DOHH2 (cell line): ENCODE measurements around the gene ANO4.
"Not testable (repeated sequence)": the region's sequence is repeated elsewhere in the genome, so short reads cannot be mapped to it uniquely, and the experiment has no call there.

Experiments used
- H3F3A ChIP-seq: fragments of 200-600 bp; sonication (generic), shearing (Covaris generic); 2 replicates; pipeline ENCODE4 v1.6.0; 2016; ENCODE audit warnings: antibody characterized with exemption, mild to moderate bottlenecking; ENCODE audit not compliant: control insufficient read depth, insufficient read depth
- H3K27ac ChIP-seq: fragments of 200-600 bp; sonication (generic); 2 replicates; pipeline ENCODE4 v1.5.1; 2014; ENCODE audit warnings: low read depth, mild to moderate bottlenecking, low read length, moderate library complexity
- H3K27me3 ChIP-seq: fragments of 200-600 bp; sonication (generic); 2 replicates; pipeline ENCODE4 v1.6.1; 2014; ENCODE audit warnings: mild to moderate bottlenecking, low read length, mixed read lengths; ENCODE audit not compliant: control insufficient read depth
- H3K36me3 ChIP-seq: fragments of 200-600 bp; sonication (generic); 2 replicates; pipeline ENCODE4 v1.6.1; 2014; ENCODE audit warnings: mild to moderate bottlenecking, low read length, moderate library complexity, mixed read lengths; ENCODE audit not compliant: control insufficient read depth
- H3K4me1 ChIP-seq: fragments of 200-600 bp; sonication (generic); 2 replicates; pipeline ENCODE4 v1.6.1; 2014; ENCODE audit warnings: mild to moderate bottlenecking, low read length, mixed read lengths; ENCODE audit not compliant: control insufficient read depth
- H3K4me2 ChIP-seq: fragments of 200-600 bp; sonication (generic); 2 replicates; pipeline ENCODE4 v1.6.0; 2014; ENCODE audit warnings: mild to moderate bottlenecking, low read length, moderate library complexity
- H3K4me3 ChIP-seq: fragments of 200-600 bp; sonication (generic); 2 replicates; pipeline ENCODE4 v1.5.1; 2014; ENCODE audit warnings: mild to moderate bottlenecking, low read length, mixed read lengths
- H3K79me2 ChIP-seq: fragments of 200-600 bp; sonication (generic); 2 replicates; pipeline ENCODE4 v1.6.1; 2014; ENCODE audit warnings: mild to moderate bottlenecking, low read length, mixed read lengths; ENCODE audit not compliant: control insufficient read depth
- H3K9me2 ChIP-seq: fragments of 200-600 bp; sonication (generic); replicated peaks from 2 replicates; pipeline ENCODE4 v1.6.1; 2014; ENCODE audit warnings: mild to moderate bottlenecking, low read length, mixed read lengths; ENCODE audit not compliant: control insufficient read depth
- H3K9me3 ChIP-seq: fragments of 200-600 bp; sonication (generic); 2 replicates; pipeline ENCODE4 v1.6.1; 2014; ENCODE audit warnings: antibody characterized with exemption, low read length, mixed read lengths; ENCODE audit not compliant: control insufficient read depth, insufficient read depth
- H4K20me1 ChIP-seq: fragments of 200-600 bp; sonication (generic); 2 replicates; pipeline ENCODE4 v1.6.0; 2014; ENCODE audit warnings: low read depth, mild to moderate bottlenecking, antibody characterized with exemption, low read length, moderate library complexity; ENCODE audit not compliant: control insufficient read depth, insufficient read depth
- CTCF ChIP-seq: fragments of 200-600 bp; sonication (generic); IDR thresholded peaks from one replicate; pipeline ENCODE4 v1.5.1; 2014; ENCODE audit warnings: antibody characterized with exemption, mild to moderate bottlenecking, low read depth, low read length; ENCODE audit not compliant: poor library complexity, severe bottlenecking
- EZH2phosphoT487 ChIP-seq: fragments of 200-600 bp; sonication (generic); IDR thresholded peaks from 2 replicates; pipeline ENCODE4 v1.6.1; 2017; ENCODE audit warnings: borderline replicate concordance, mild to moderate bottlenecking, antibody characterized with exemption, low read length, moderate library complexity, mixed read lengths

Gene ANO4

GRCh38 chr12:101051901-101052550 is 257.4 kb downstream of the ANO4 start:
- no peaks in the 10 kb centered on the region for H3K9me3 ChIP-seq
- no peaks in the 10 kb centered on the region for H3K27me3 ChIP-seq
- TF ChIP-seq EZH2phosphoT487: no peak
- no peak for TF ChIP-seq CTCF
- no peaks in the 10 kb centered on the region for H3K9me2 ChIP-seq
- no peaks in the 10 kb centered on the region for H3K79me2 ChIP-seq
- H3K4me1 ChIP-seq: no peaks in the 10 kb centered on the region
- H3K27ac ChIP-seq: no peak overlapping the region
- H3K4me2 ChIP-seq: no peak overlapping the region
- no peak overlapping the region for H3K4me3 ChIP-seq
- H3K36me3 ChIP-seq: no peaks in the 10 kb centered on the region
- no peaks in the 10 kb centered on the region for H3F3A ChIP-seq
- H4K20me1 ChIP-seq: no peaks in the 10 kb centered on the region

- Histone ChIP-seq H3K27ac (no peak overlapping the region), H3K4me1 (no peaks in the 10 kb centered on the region), H3K4me3 (no peak overlapping the region), H3F3A (no peaks in the 10 kb centered on the region), H3K9me3 (no peaks in the 10 kb centered on the region), H3K4me2 (no peak overlapping the region), H3K9me2 (no peaks in the 10 kb centered on the region), H3K79me2 (no peaks in the 10 kb centered on the region), H3K36me3 (no peaks in the 10 kb centered on the region), H3K27me3 (no peaks in the 10 kb centered on the region), H4K20me1 (no peaks in the 10 kb centered on the region)
- no peak for TF ChIP-seq EZH2phosphoT487
- no peak for TF ChIP-seq CTCF
These were observed 258.6 kb downstream of the ANO4 start for GRCh38 chr12:101053203-101053602.

- H3K27ac ChIP-seq: no peak overlapping the region
- no peaks in the 10 kb centered on the region for H3K4me1 ChIP-seq
- no peaks in the 10 kb centered on the region for H3K9me3 ChIP-seq
- no peaks in the 10 kb centered on the region for H3K79me2 ChIP-seq
- no peaks in the 10 kb centered on the region for H3K27me3 ChIP-seq
- H3K9me2 ChIP-seq: no peaks in the 10 kb centered on the region
- H3K4me3 ChIP-seq: no peak overlapping the region
- no peaks in the 10 kb centered on the region for H3K36me3 ChIP-seq
- no peak overlapping the region for H3K4me2 ChIP-seq
- H3F3A ChIP-seq: no peaks in the 10 kb centered on the region
- TF ChIP-seq EZH2phosphoT487: no peak
- no peak for TF ChIP-seq CTCF
- no peaks in the 10 kb centered on the region for H4K20me1 ChIP-seq
These were observed 261.4 kb downstream of the ANO4 start for GRCh38 chr12:101055940-101056339.

GRCh38 chr12:101062508-101062907 is 267.9 kb downstream of the ANO4 start:
- H3K4me2 ChIP-seq, H4K20me1 ChIP-seq, H3K4me1 ChIP-seq, H3K9me2 ChIP-seq, H3K36me3 ChIP-seq, H3K9me3 ChIP-seq, H3K4me3 ChIP-seq, H3K27me3 ChIP-seq, H3K79me2 ChIP-seq, H3K27ac ChIP-seq, H3F3A ChIP-seq: not testable (repeated sequence)
